ENCODE measurements around the gene THOP1.

- TF ChIP-seq CTCF (IDR thresholded peaks at IDR 0.05; ENCODE audit: low read depth, low read length, poor library complexity, severe bottlenecking): no peak
- no peak for TF ChIP-seq EZH2phosphoT487 (IDR thresholded peaks at IDR 0.05; ENCODE audit: borderline replicate concordance, low read length)
Measured at GRCh38 chr19:2808129-2808941, 23.0 kb downstream of the THOP1 start.
